Thyroid gland (tissue), 4 donors: ENCODE measurements around the gene MYL3.

Source experiments
- POLR2A ChIP-seq, 2 donors: fragments of 450-650 bp; IDR thresholded peaks; one replicate each; pipeline ENCODE4 v1.6.1; 2017; ENCODE audit warnings: antibody characterized with exemption in 2 of 2, mild to moderate bottlenecking in 2 of 2, moderate library complexity in 1 of 2
- TF ChIP-seq, protein P1 (sequence below), 6 experiments: fragments of 200-600 bp in 3 of 6; fragments of 450-650 bp in 3 of 6; sonication (generic) in 3 of 6; IDR thresholded peaks; one replicate each; pipeline ENCODE4 v1.5.1; 2016 to 2019; ENCODE audit warnings: antibody characterized with exemption in 6 of 6, mild to moderate bottlenecking in 2 of 6, inconsistent platforms in 1 of 6, moderate library complexity in 1 of 6

DNA sequence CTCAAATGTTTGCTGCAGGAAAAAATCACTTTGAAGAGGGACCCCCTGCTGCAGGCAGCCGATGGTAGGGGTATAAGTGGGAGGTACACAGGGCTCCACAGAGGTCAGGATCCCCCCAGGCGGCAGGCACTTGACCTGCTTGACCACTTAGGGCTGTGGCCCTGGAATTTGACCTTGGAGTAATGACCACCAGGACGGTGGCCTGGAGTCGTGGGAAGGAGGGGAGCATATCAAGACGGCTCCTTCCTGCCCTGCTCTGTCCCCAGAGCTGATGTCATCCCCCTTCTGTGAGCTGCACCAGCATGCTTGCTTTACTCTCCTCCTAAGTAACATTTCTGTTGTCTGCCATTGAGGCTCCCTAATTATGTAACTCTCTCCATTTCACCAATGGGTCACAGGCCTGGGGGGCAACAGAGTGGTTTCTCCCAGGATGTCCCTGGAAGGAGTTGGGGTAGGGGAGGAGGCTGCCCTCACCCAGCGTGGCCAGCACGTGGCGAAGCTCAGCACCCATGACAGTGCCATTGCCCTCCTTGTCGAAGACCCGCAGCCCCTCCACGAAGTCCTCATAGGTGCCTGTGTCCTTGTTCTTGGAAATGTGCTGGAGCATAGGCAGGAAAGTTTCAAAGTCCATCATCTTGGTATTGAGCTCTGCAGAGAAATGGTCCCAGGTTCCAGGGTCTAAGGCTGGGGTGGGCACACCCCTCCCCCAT, 4.1 kb downstream of the MYL3 start:
- TF ChIP-seq, protein P1, sequence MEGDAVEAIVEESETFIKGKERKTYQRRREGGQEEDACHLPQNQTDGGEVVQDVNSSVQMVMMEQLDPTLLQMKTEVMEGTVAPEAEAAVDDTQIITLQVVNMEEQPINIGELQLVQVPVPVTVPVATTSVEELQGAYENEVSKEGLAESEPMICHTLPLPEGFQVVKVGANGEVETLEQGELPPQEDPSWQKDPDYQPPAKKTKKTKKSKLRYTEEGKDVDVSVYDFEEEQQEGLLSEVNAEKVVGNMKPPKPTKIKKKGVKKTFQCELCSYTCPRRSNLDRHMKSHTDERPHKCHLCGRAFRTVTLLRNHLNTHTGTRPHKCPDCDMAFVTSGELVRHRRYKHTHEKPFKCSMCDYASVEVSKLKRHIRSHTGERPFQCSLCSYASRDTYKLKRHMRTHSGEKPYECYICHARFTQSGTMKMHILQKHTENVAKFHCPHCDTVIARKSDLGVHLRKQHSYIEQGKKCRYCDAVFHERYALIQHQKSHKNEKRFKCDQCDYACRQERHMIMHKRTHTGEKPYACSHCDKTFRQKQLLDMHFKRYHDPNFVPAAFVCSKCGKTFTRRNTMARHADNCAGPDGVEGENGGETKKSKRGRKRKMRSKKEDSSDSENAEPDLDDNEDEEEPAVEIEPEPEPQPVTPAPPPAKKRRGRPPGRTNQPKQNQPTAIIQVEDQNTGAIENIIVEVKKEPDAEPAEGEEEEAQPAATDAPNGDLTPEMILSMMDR (IDR thresholded peaks at IDR 0.05) = no peak
- no peak for TF ChIP-seq POLR2A (IDR thresholded peaks at IDR 0.05)
